ENCODE measurements around the gene FGFR4. TPM values are rescaled to one million over a fixed set of nuclear protein-coding genes. Genes with fewer than 3 reads are reported as not detected.

Gene FGFR4
- total RNA-seq, 4 donors from 2014 or later, result 0.68 to 5.9 (median 1.9) TPM

GRCh38 chr5:177130211-177131018, 43.7 kb downstream of the FGFR4 start:
- no peak overlapping the region for H3K27ac ChIP-seq
- intact Hi-C loops (cut with DNase I), result no loop called here
- no peak overlapping the region for H3K4me3 ChIP-seq
- H3K9me3 ChIP-seq, result no peaks in the 10 kb centered on the region
- peaks cover 0 to 6% (median 0%) of the 10 kb centered on the region in 3 donors for H3K36me3 ChIP-seq
- peaks cover 9 to 35% (median 29%) of the 10 kb centered on the region in 3 donors for H3K4me1 ChIP-seq
- no peaks in the 10 kb centered on the region for H3K27me3 ChIP-seq
- WGBS, 2 donors, result 52 to 74% methylated on average over 4 to 5 of the region's 5 CpGs
- TF ChIP-seq CTCF (IDR thresholded peaks at IDR 0.05) (no peak), POLR2A (IDR thresholded peaks at IDR 0.05) (no peak)
- no peak for DNase-seq

GRCh38 chr5:177131019-177131320, 44.3 kb downstream of the FGFR4 start:
- Histone ChIP-seq H3K36me3 (peaks cover 0 to 12% (median 0%) of the 10 kb centered on the region in 3 donors), H3K9me3 (no peaks in the 10 kb centered on the region), H3K27me3 (no peaks in the 10 kb centered on the region), H3K4me1 (peaks cover 15 to 40% (median 31%) of the 10 kb centered on the region in 3 donors), H3K4me3 (no peak overlapping the region), H3K27ac (no peak overlapping the region)
- WGBS, 2 donors, result 26 to 46% methylated on average over 2 of the region's 2 CpGs
- intact Hi-C loops (cut with DNase I), result no loop called here
- no peak for DNase-seq
- TF ChIP-seq POLR2A (IDR thresholded peaks at IDR 0.05) (no peak), CTCF (IDR thresholded peaks at IDR 0.05) (no peak)

- 83% methylated on average over 5 to 11 of the region's 31 CpGs for WGBS, 2 donors
- H3K36me3 ChIP-seq, result peaks cover 0 to 18% (median 0%) of the 10 kb centered on the region in 3 donors
- TF ChIP-seq CTCF (IDR thresholded peaks at IDR 0.05), result no peak
- TF ChIP-seq POLR2A (IDR thresholded peaks at IDR 0.05), result no peak
- H3K9me3 ChIP-seq, result no peaks in the 10 kb centered on the region
- H3K27ac ChIP-seq, result peak overlapping the region in 2 of 4 donors; percentile 91 to 93
- peak overlapping the region in 1 of 4 donors; percentile 96 for H3K4me3 ChIP-seq
- intact Hi-C loops (cut with DNase I), result no loop called here
- peaks cover 20 to 46% (median 31%) of the 10 kb centered on the region in 3 donors for H3K4me1 ChIP-seq
- H3K27me3 ChIP-seq, result no peaks in the 10 kb centered on the region
- no peak for DNase-seq
Measured at GRCh38 chr5:177131352-177132135, 44.8 kb downstream of the FGFR4 start.

- WGBS, 2 donors, result no CpG with 5 or more reads among the region's 100 CpGs
- peaks cover 0 to 25% (median 0%) of the 10 kb centered on the region in 3 donors for H3K36me3 ChIP-seq
- H3K27me3 ChIP-seq, result no peaks in the 10 kb centered on the region
- DNase-seq, result no peak
- no peaks in the 10 kb centered on the region for H3K9me3 ChIP-seq
- peaks cover 25 to 55% (median 31%) of the 10 kb centered on the region in 3 donors for H3K4me1 ChIP-seq
- H3K4me3 ChIP-seq, result peak overlapping the region; percentile 85 to 96 (median 88)
- TF ChIP-seq POLR2A (IDR thresholded peaks at IDR 0.05) (no peak), CTCF (IDR thresholded peaks at IDR 0.05) (no peak)
- intact Hi-C loops (cut with DNase I), result no loop called here
- H3K27ac ChIP-seq, result peak overlapping the region; percentile 91 to 93 (median 92)
Measured at GRCh38 chr5:177132136-177133095, 45.7 kb downstream of the FGFR4 start.

All from esophagus squamous epithelium (tissue), 5 donors.